ENCODE data around the gene AMER2. TPM values are rescaled to one million over a fixed set of nuclear protein-coding genes. Genes with fewer than 3 reads are reported as not detected.

Gene AMER2
- polyA plus RNA-seq, 3 donors = not detected

DNA sequence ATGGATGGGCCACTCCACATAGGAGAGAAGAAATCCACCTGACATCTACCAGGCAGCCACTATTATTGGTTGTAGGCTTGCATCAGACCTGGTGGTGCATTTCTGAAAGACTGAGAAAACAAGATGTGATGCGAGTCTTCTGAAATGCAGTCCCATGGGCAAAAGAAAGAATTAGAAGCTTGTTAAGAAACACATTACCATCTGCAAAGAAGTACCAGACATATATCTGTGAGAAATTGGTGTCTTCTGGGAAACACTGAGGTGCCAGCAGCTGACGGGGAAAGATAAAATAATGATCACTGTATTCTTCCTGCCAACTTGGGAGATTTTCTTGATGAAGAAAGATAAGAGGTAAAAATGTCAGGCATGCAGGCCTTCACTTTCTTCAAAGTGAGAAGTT is 14.4 kb downstream of the AMER2 start:
- no peak overlapping the region for H3K4me3 Mint-ChIP-seq
- no peaks in the 10 kb centered on the region for H3K9me3 ChIP-seq (replicated peaks in 1 of 2; ENCODE audit: control insufficient read depth in 1 of 2, insufficient read depth in 1 of 2, low read length in 2 of 2)
- peaks cover 0 to 3% (median 0%) of the 10 kb centered on the region in 7 donors for H3K9me3 Mint-ChIP-seq
- no peak overlapping the region for H3K4me3 ChIP-seq (replicated peaks in 1 of 3; ENCODE audit: low read depth in 2 of 3, low read length in 3 of 3)
- H3K4me1 ChIP-seq (ENCODE audit: control insufficient read depth in 1 of 2, insufficient read depth in 2 of 2, low read length in 2 of 2) = no peaks in the 10 kb centered on the region
- H3K36me3 ChIP-seq (replicated peaks in 1 of 2; ENCODE audit: control insufficient read depth in 1 of 2, insufficient read depth in 2 of 2, low read length in 2 of 2) = no peaks in the 10 kb centered on the region
- no peaks in the 10 kb centered on the region for H3K79me2 ChIP-seq (ENCODE audit: insufficient read depth, low read length)
- peaks cover 5 to 15% (median 11%) of the 10 kb centered on the region in 3 donors for H3K27me3 Mint-ChIP-seq (ENCODE audit: low read depth in 3 of 3)
- intact Hi-C loops (cut with micrococcal nuclease) = no loop called here
- H2AFZ ChIP-seq (ENCODE audit: insufficient read depth, low read depth, low read length, poor library complexity, severe bottlenecking) = no peak overlapping the region
- H3K4me1 Mint-ChIP-seq = no peaks in the 10 kb centered on the region
- no peaks in the 10 kb centered on the region for H4K20me1 ChIP-seq (ENCODE audit: insufficient read depth, low read length)
- H3K27me3 ChIP-seq (ENCODE audit: control insufficient read depth in 2 of 2, insufficient read depth in 2 of 2, low read length in 2 of 2) = peaks cover 0 to 3% of the 10 kb centered on the region in 2 donors
- H3K27ac Mint-ChIP-seq = no peak overlapping the region
- no peaks in the 10 kb centered on the region for H3K36me3 Mint-ChIP-seq
- DNase-seq = no peak
- no peak overlapping the region for H3K4me2 ChIP-seq (replicated peaks; ENCODE audit: extremely low read depth, low read length, poor library complexity, severe bottlenecking)
- TF ChIP-seq, protein P1, sequence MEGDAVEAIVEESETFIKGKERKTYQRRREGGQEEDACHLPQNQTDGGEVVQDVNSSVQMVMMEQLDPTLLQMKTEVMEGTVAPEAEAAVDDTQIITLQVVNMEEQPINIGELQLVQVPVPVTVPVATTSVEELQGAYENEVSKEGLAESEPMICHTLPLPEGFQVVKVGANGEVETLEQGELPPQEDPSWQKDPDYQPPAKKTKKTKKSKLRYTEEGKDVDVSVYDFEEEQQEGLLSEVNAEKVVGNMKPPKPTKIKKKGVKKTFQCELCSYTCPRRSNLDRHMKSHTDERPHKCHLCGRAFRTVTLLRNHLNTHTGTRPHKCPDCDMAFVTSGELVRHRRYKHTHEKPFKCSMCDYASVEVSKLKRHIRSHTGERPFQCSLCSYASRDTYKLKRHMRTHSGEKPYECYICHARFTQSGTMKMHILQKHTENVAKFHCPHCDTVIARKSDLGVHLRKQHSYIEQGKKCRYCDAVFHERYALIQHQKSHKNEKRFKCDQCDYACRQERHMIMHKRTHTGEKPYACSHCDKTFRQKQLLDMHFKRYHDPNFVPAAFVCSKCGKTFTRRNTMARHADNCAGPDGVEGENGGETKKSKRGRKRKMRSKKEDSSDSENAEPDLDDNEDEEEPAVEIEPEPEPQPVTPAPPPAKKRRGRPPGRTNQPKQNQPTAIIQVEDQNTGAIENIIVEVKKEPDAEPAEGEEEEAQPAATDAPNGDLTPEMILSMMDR (IDR thresholded peaks at IDR 0.05) = no peak
- WGBS (ENCODE audit: insufficient coverage) = no CpG with 5 or more reads among the region's 2 CpGs
- no peak overlapping the region for H3K27ac ChIP-seq (ENCODE audit: low read depth in 1 of 2, low read length in 2 of 2)
- H3K9ac ChIP-seq (ENCODE audit: insufficient read depth, low read length, poor library complexity, severe bottlenecking) = no peak overlapping the region

DNA sequence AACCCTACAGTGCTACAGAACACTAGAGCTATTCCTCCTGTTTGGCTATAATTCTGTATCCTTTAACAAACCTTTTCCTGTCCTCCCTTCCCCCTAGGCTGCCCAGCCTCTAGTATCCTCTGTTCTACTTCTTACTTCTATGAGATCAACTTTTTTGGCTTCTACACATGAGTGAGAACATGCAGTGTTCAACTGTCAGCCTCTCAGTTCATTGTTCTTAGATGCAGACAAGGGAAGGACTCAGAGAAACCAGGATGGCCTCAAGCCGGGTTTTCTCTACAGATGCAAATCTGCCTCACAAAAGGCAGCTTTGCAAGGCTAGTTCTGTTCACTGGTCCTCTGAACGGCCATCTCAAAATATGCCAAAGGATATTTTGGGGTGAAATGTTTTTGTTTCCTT is 18.4 kb downstream of the AMER2 start:
- WGBS (ENCODE audit: insufficient coverage) = no CpG with 5 or more reads among the region's 2 CpGs

More for the DNA sequence above, 18.4 kb downstream of the AMER2 start:
- H3K9ac ChIP-seq (ENCODE audit: insufficient read depth, low read length, poor library complexity, severe bottlenecking) = no peak overlapping the region
- H3K36me3 ChIP-seq (replicated peaks in 1 of 2; ENCODE audit: control insufficient read depth in 1 of 2, insufficient read depth in 2 of 2, low read length in 2 of 2) = no peaks in the 10 kb centered on the region
- no peaks in the 10 kb centered on the region for H3K4me1 ChIP-seq (ENCODE audit: control insufficient read depth in 1 of 2, insufficient read depth in 2 of 2, low read length in 2 of 2)
- no peaks in the 10 kb centered on the region for H3K79me2 ChIP-seq (ENCODE audit: insufficient read depth, low read length)
- Mint-ChIP-seq H3K4me1 (no peaks in the 10 kb centered on the region), H3K27me3 (ENCODE audit: low read depth in 3 of 3) (peaks cover 11 to 16% (median 11%) of the 10 kb centered on the region in 3 donors), H3K27ac (no peak overlapping the region), H3K36me3 (no peaks in the 10 kb centered on the region), H3K9me3 (peaks cover 0 to 5% (median 2%) of the 10 kb centered on the region in 7 donors), H3K4me3 (no peak overlapping the region)
- DNase-seq = no peak
- no peaks in the 10 kb centered on the region for H3K27me3 ChIP-seq (ENCODE audit: control insufficient read depth in 2 of 2, insufficient read depth in 2 of 2, low read length in 2 of 2)
- TF ChIP-seq, protein P1 (IDR thresholded peaks at IDR 0.05) = no peak
- H3K4me2 ChIP-seq (replicated peaks; ENCODE audit: extremely low read depth, low read length, poor library complexity, severe bottlenecking) = no peak overlapping the region
- no peaks in the 10 kb centered on the region for H3K9me3 ChIP-seq (replicated peaks in 1 of 2; ENCODE audit: control insufficient read depth in 1 of 2, insufficient read depth in 1 of 2, low read length in 2 of 2)
- no peak overlapping the region for H2AFZ ChIP-seq (ENCODE audit: insufficient read depth, low read depth, low read length, poor library complexity, severe bottlenecking)
- intact Hi-C loops (cut with micrococcal nuclease) = no loop called here
- no peak overlapping the region for H3K4me3 ChIP-seq (replicated peaks in 1 of 3; ENCODE audit: low read depth in 2 of 3, low read length in 3 of 3)
- H4K20me1 ChIP-seq (ENCODE audit: insufficient read depth, low read length) = no peaks in the 10 kb centered on the region
- no peak overlapping the region for H3K27ac ChIP-seq (ENCODE audit: low read depth in 1 of 2, low read length in 2 of 2)

Data from CD14-positive monocyte (primary cell).